HG03520 (cell line): ENCODE data around the gene ALG10B.

Source experiments
- ATAC-seq: cut with Tn5 transposase; IDR thresholded peaks from one replicate; pipeline ENCODE4 v1.9.1; 2021; ENCODE audit warnings: mild to moderate bottlenecking, moderate library complexity; ENCODE audit not compliant: unreplicated experiment

The ALG10B gene

DNA sequence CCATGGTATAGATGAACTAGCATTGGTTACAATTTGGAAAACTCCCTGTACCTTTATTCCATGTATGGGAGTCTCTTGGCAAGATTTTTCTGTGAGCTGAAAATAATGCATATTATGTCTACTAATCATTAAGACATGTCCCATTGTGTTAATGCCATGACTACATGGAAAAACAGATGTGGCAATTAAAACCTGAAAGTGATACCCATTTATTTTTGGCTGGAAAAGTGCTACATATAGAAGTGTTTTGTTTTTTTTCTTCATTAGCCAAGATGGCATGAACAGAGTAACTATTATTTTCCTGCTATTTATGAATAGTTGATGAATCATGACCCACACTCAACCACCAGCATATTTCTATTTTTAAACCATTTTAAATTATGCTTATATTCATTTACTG is 58.2 kb downstream of the ALG10B start:
- no peak for ATAC-seq
